Activated CD8-positive, alpha-beta memory T cell treated with anti-CD3 and anti-CD28 coated beads, Interleukin-2, amount 50 U/mL, for 24 hours (primary cell): Measurements from ENCODE around the gene FAM228A.

Source experiments
- DNase-seq: peaks from one replicate; pipeline ENCODE4 v3.0.0-alpha.2; 2020; ENCODE audit errors: extremely low read depth

The FAM228A gene

GRCh38 chr2:24225499-24226242 is 50.8 kb downstream of the FAM228A start:
- no peak for DNase-seq

- DNase-seq: no peak
Measured at GRCh38 chr2:24228470-24228869, 53.6 kb downstream of the FAM228A start.

- DNase-seq: no peak
Measured at GRCh38 chr2:24231461-24231881, 56.6 kb downstream of the FAM228A start.

GRCh38 chr2:24233321-24233720 is 58.5 kb downstream of the FAM228A start:
- no peak for DNase-seq

GRCh38 chr2:24237313-24237712 is 62.5 kb downstream of the FAM228A start:
- DNase-seq: no peak

GRCh38 chr2:24238158-24238557 is 63.3 kb downstream of the FAM228A start:
- no peak for DNase-seq

GRCh38 chr2:24239553-24239952 is 64.7 kb downstream of the FAM228A start:
- DNase-seq: no peak
